A549 (cell line): ENCODE data around the gene AKAP10. TPM values are rescaled to one million over a fixed set of nuclear protein-coding genes. Genes with fewer than 3 reads are reported as not detected.

Experiments used
- ATAC-seq, 2 experiments: fragments of 200-7000 bp in 1 of 2; fragments of >200 bp in 1 of 2; cut with Nextera tagmentation in 1 of 2; cut with Tn5 transposase in 1 of 2; 3 replicates each; pipeline versions ENCODE4 v1.8.0 to v1.9.1; 2018 to 2020; ENCODE audit warnings: mild to moderate bottlenecking in 1 of 2, moderate library complexity in 1 of 2
- CTCF ChIA-PET: fragments of 300-600 bp; sonication (Branson Sonifier 250); formaldehyde crosslinking; extraction: SDS; loops from one replicate; lab custom pipeline; 2021; ENCODE audit warnings: antibody characterized with exemption, inconsistent platforms; lab: Yijun Ruan, JAX
- POLR2A ChIA-PET: fragments of 350-600 bp; formaldehyde crosslinking; extraction: SDS; loops from one replicate; lab custom pipeline; 2021; ENCODE audit warnings: antibody characterized with exemption, inconsistent platforms; lab: Yijun Ruan, JAX
- DNase-seq, 2 experiments: peaks; one replicate each; pipeline versions ENCODE4 v3.0.0 to v3.0.0-alpha.2; 2011 to 2016; ENCODE audit warnings: low read depth in 1 of 2, low spot score in 1 of 2
- FAIRE-seq: peaks from 2 replicates; lab custom pipeline; 2011; peaks lifted over from hg19 to GRCh38; lab: Jason Lieb, UNC
- H3K27ac ChIP-seq, 2 experiments: fragments of >200 bp; sonication (Bioruptor Twin); formaldehyde crosslinking; 3 replicates each; pipeline ENCODE4 v1.5.1; 2016 to 2017
- H3K4me1 ChIP-seq: fragments of >200 bp; sonication (Bioruptor Twin); formaldehyde crosslinking; 3 replicates; pipeline ENCODE4 v1.6.1; 2016
- H3K4me2 ChIP-seq: fragments of >200 bp; sonication (Bioruptor Twin); formaldehyde crosslinking; 3 replicates; pipeline ENCODE4 v1.6.1; 2016
- H3K4me3 ChIP-seq: fragments of >200 bp; sonication (Bioruptor Twin); formaldehyde crosslinking; 3 replicates; pipeline ENCODE4 v1.5.1; 2016
- H3K9me3 ChIP-seq: fragments of >200 bp; sonication (Bioruptor Twin); formaldehyde crosslinking; 3 replicates; pipeline ENCODE4 v1.6.1; 2016
- BHLHE40 ChIP-seq: IDR thresholded peaks from 2 replicates; pipeline ENCODE4 v1.6.1; 2012; ENCODE audit warnings: low read depth, low read length, inconsistent platforms
- CBX8 ChIP-seq: fragments of 200-600 bp; sonication (generic); IDR thresholded peaks from 2 replicates; pipeline ENCODE4 v1.6.1; 2016
- CEBPB ChIP-seq, 2 experiments: fragments of >200 bp in 1 of 2; sonication (Bioruptor Twin) in 1 of 2; formaldehyde crosslinking in 1 of 2; IDR thresholded peaks; 2 replicates each; pipeline ENCODE4 v1.6.1; 2012 to 2016
- EHMT2 ChIP-seq: fragments of 200-600 bp; sonication (generic); IDR thresholded peaks from 2 replicates; pipeline ENCODE4 v1.6.1; 2016; ENCODE audit warnings: antibody characterized with exemption, low read depth, mild to moderate bottlenecking, moderate library complexity
- GATA3 ChIP-seq: IDR thresholded peaks from 2 replicates; pipeline ENCODE4 v1.6.1; 2012; ENCODE audit warnings: borderline replicate concordance
- HOXA7 ChIP-seq: fragments of 250-450 bp; sonication (Bioruptor Pico); IDR thresholded peaks from 2 replicates; pipeline ENCODE4 v1.5.0; 2020; ENCODE audit warnings: mild to moderate bottlenecking, moderate library complexity
- HOXB13 ChIP-seq: fragments of 250-450 bp; sonication (Bioruptor Pico); IDR thresholded peaks from 2 replicates; pipeline ENCODE4 v1.5.0; 2020; ENCODE audit warnings: low read depth, mild to moderate bottlenecking, moderate library complexity
- JUN ChIP-seq, 2 experiments: fragments of >200 bp; sonication (Bioruptor Twin); formaldehyde crosslinking; IDR thresholded peaks; 2 replicates in 1 of 2; 3 replicates in 1 of 2; pipeline ENCODE4 v1.6.1; 2016 to 2017
- MAZ ChIP-seq: fragments of 150-350 bp; IDR thresholded peaks from 2 replicates; pipeline ENCODE4 v1.6.1; 2014; ENCODE audit warnings: antibody characterized with exemption, low read depth, low read length, borderline replicate concordance
- MYC ChIP-seq: IDR thresholded peaks from 2 replicates; pipeline ENCODE4 v1.6.1; 2012; ENCODE audit warnings: mild to moderate bottlenecking, inconsistent platforms, low read length, improper control_type of control experiment, borderline replicate concordance
- NFE2L2 ChIP-seq: fragments of 150-350 bp; conservative IDR thresholded peaks from 2 replicates; pipeline ENCODE4 v1.6.1; 2014; ENCODE audit warnings: low read length
- NR3C1 ChIP-seq: fragments of >200 bp; sonication (Bioruptor Twin); formaldehyde crosslinking; IDR thresholded peaks from 3 replicates; pipeline ENCODE4 v1.6.1; 2017
- PHF8 ChIP-seq: fragments of 200-600 bp; sonication (generic); IDR thresholded peaks from 2 replicates; pipeline ENCODE4 v1.6.1; 2016; ENCODE audit warnings: low read depth, mild to moderate bottlenecking, antibody characterized with exemption, moderate library complexity, borderline replicate concordance
- POLR2AphosphoS2 ChIP-seq: conservative IDR thresholded peaks from 2 replicates; pipeline ENCODE4 v1.6.1; 2012; ENCODE audit warnings: low read length, improper control_type of control experiment, inconsistent platforms
- RAD21 ChIP-seq, 2 experiments: fragments of >200 bp in 1 of 2; sonication (Bioruptor Twin) in 1 of 2; formaldehyde crosslinking in 1 of 2; IDR thresholded peaks in 1 of 2; conservative IDR thresholded peaks in 1 of 2; 2 replicates in 1 of 2; 3 replicates in 1 of 2; pipeline ENCODE4 v1.6.1; 2012 to 2018; ENCODE audit warnings: inconsistent platforms in 1 of 2
- RCOR1 ChIP-seq: fragments of 150-350 bp; IDR thresholded peaks from 2 replicates; pipeline ENCODE4 v1.6.1; 2014; ENCODE audit warnings: antibody characterized with exemption, low read length, low read depth
- RFX5 ChIP-seq: fragments of 450-650 bp; IDR thresholded peaks from 2 replicates; pipeline ENCODE4 v1.7.1; 2014; ENCODE audit warnings: antibody characterized with exemption, mild to moderate bottlenecking, moderate library complexity
- RNF2 ChIP-seq: fragments of 200-600 bp; sonication (generic); IDR thresholded peaks from 2 replicates; pipeline ENCODE4 v1.6.1; 2016; ENCODE audit warnings: low read depth, mild to moderate bottlenecking, antibody characterized with exemption, moderate library complexity, borderline replicate concordance
- SREBF2 ChIP-seq: fragments of 450-650 bp; IDR thresholded peaks from 2 replicates; pipeline ENCODE4 v1.6.1; 2014; ENCODE audit warnings: mild to moderate bottlenecking, moderate library complexity
- TP53 ChIP-seq: fragments of 250-450 bp; sonication (Bioruptor Pico); IDR thresholded peaks from 2 replicates; pipeline ENCODE4 v1.5.0; 2021; ENCODE audit warnings: mild to moderate bottlenecking, moderate library complexity
- ZFP36 ChIP-seq: fragments of 450-650 bp; IDR thresholded peaks from 2 replicates; pipeline ENCODE4 v1.6.1; 2014; ENCODE audit warnings: borderline replicate concordance; ENCODE audit not compliant: partially characterized antibody
- ZSCAN20 ChIP-seq: fragments of 250-450 bp; sonication (Bioruptor Pico); IDR thresholded peaks from 2 replicates; pipeline ENCODE4 v1.8.0; 2022; ENCODE audit warnings: mild to moderate bottlenecking, moderate library complexity
- WGBS: methylation state at CpG from one replicate; pipeline ENCODE4 v1.1.6; 2017; ENCODE audit errors: missing lambda C conversion rate; 5-methylcytosine and 5-hydroxymethylcytosine counted together
- polyA plus RNA-seq, 4 experiments: library from polyadenylated mRNA; depleted of rRNA in 3 of 4; stranded (reverse); fragments of >200 nt; fragmentation: RNase III in 1 of 4; extraction: RNeasy Plus Mini Kit Qiagen cat#74134 plus additional on column Dnase treatment in 1 of 4; gene quantifications; 2 replicates in 3 of 4; 3 replicates in 1 of 4; pipeline ENCODE4 v1.2.3, GENCODE V29; 2011 to 2017
- TF ChIP-seq, protein P1 (sequence below): fragments of >200 bp; sonication (Bioruptor Twin); formaldehyde crosslinking; IDR thresholded peaks from 3 replicates; pipeline ENCODE4 v1.6.1; 2016

Gene AKAP10
- polyA plus RNA-seq, 2 of the 4 experiments (the other 2 are of a cell fraction): 22.0 to 51.1 TPM

DNA sequence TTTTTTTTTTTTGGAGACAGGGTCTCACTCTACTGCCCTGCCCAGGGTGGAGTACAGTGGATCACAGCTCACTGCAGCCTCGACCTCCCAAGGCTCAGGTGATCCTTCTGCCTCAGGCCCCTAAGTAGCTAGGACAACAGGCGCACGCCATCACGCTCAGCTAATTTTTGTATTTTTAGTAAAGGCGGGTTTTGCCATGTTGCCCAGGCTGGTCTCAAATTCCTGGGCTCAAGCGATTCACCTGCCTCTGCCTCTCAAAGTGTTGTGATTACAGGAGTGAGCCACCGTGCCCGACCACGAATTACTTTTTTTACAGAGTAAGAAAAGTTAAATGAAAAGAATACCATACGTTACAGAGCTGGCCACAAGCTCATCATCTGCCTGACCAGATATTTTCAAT, 38.9 kb downstream of the AKAP10 start:
- FAIRE-seq: no peak
- ATAC-seq: no peak
- DNase-seq: no peak
- Histone ChIP-seq H3K4me2 (no peak overlapping the region), H3K9me3 (no peaks in the 10 kb centered on the region), H3K4me1 (peaks cover 58% of the 10 kb centered on the region), H3K4me3 (no peak overlapping the region), H3K27ac (peak overlapping the region; percentile 3 to 63; a peak in 2 of 6 replicates)
- TF ChIP-seq HOXB13 (no peak), PHF8 (no peak), HOXA7 (no peak), JUN (IDR thresholded peaks at IDR 0.05) (no peak), SREBF2 (no peak), TP53 (CRISPR knock-in tag) (no peak), MYC (no peak), RAD21 (conservative IDR thresholded peaks at IDR 0.05 in 1 of 2, IDR thresholded peaks at IDR 0.05 in 1 of 2) (no peak), MAZ (no peak), RFX5 (no peak), NR3C1 (no peak), BHLHE40 (no peak), ZSCAN20 (CRISPR knock-in tag) (no peak), RNF2 (no peak)
- TF ChIP-seq, protein P1, sequence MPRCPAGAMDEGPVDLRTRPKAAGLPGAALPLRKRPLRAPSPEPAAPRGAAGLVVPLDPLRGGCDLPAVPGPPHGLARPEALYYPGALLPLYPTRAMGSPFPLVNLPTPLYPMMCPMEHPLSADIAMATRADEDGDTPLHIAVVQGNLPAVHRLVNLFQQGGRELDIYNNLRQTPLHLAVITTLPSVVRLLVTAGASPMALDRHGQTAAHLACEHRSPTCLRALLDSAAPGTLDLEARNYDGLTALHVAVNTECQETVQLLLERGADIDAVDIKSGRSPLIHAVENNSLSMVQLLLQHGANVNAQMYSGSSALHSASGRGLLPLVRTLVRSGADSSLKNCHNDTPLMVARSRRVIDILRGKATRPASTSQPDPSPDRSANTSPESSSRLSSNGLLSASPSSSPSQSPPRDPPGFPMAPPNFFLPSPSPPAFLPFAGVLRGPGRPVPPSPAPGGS: no peak
- CTCF ChIA-PET: interaction anchor here (1.2 kb wide), 2 partner anchors 12 to 148 kb away, joined by 3 read pairs; no protein-coding TSS in a partner anchor
- 95% methylated on average over 10 of the region's 10 CpGs for WGBS
- POLR2A ChIA-PET: no interaction called here

DNA sequence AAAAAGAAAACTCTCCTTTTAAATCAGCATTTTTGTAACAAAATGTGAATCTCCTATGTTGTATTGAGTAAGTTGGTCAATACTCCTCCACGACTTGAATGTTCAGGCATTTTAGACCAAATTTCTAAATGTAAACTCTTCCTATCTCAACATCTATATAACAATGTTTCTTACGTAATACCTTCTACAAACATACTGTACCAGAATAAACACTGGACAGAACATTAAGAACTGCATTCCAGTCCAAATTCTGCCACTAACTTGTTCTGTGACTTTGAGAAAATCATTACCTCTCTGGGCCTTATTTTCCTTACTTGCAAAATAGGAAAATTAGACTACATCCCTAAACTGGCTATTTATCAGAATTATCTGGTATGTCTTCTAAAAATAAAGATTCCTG, 40.1 kb downstream of the AKAP10 start:
- peak overlapping the region; percentile 3 to 63; a peak in 3 of 6 replicates for H3K27ac ChIP-seq
- TF ChIP-seq GATA3 (peak; percentile 70; the same call in 1 of the 2 replicates), EHMT2 (no peak), CEBPB (IDR thresholded peaks at IDR 0.05) (peak in 1 of 2 experiments; percentile 69; a peak in 3 of 4 replicates), ZFP36 (no peak)
- TF ChIP-seq, all 56 proteins: peak for 2
- Histone ChIP-seq H3K4me1 (peaks cover 55% of the 10 kb centered on the region), H3K9me3 (no peaks in the 10 kb centered on the region), H3K4me3 (no peak overlapping the region), H3K4me2 (peak overlapping the region; percentile 56)
- ChIA-PET POLR2A (no interaction called here), CTCF (interaction anchor here (0.5 to 1.2 kb wide), 2 partner anchors 34 to 70 kb away, joined by 3 read pairs; partner anchors contain the start of gene ULK2)
- DNase-seq: no peak
- FAIRE-seq: no peak
- ATAC-seq: no peak
- WGBS: 40% methylated on average over 2 of the region's 2 CpGs

GRCh38 chr17:19935169-19935568, 42.5 kb downstream of the AKAP10 start:
- Histone ChIP-seq H3K4me3 (no peak overlapping the region), H3K4me2 (no peak overlapping the region), H3K27ac (no peak overlapping the region; a peak in 1 of 6 replicates), H3K4me1 (peaks cover 31% of the 10 kb centered on the region)
- POLR2A ChIA-PET: interaction anchor here (0.9 kb wide), 1 partner anchor 67 kb away, joined by 3 read pairs; the partner anchor contains the start of gene ULK2
- CTCF ChIA-PET: interaction anchor here (0.6 to 2.6 kb wide), 4 partner anchors 9 to 69 kb away, joined by 3 to 6 read pairs (median 4); no protein-coding TSS in a partner anchor
- no peak for FAIRE-seq
- WGBS: 95% methylated on average over 2 of the region's 2 CpGs
- TF ChIP-seq NR3C1 (no peak), CBX8 (no peak), RCOR1 (no peak), NFE2L2 (no peak), POLR2AphosphoS2 (no peak)
- TF ChIP-seq, all 56 proteins: peak for 0
- DNase-seq: no peak
- no peak for ATAC-seq
- no peaks in the 10 kb centered on the region for H3K9me3 ChIP-seq
